Keratinocyte (primary cell): ENCODE data around the gene GALNT13. TPM values are rescaled to one million over a fixed set of nuclear protein-coding genes. Genes with fewer than 3 reads are reported as not detected.

Experiments used
- DNase-seq: peaks from one replicate; pipeline ENCODE4 v3.0.0-alpha.2; 2011; ENCODE audit warnings: low read depth, missing footprints, low spot score
- FAIRE-seq: peaks from 2 replicates; lab custom pipeline; 2011; peaks lifted over from hg19 to GRCh38; lab: Jason Lieb, UNC
- H2AFZ ChIP-seq: 2 replicates; pipeline ENCODE4 v1.6.0; 2012; ENCODE audit warnings: low read length, control low read depth, inconsistent platforms; ENCODE audit not compliant: control insufficient read depth
- H3K27ac ChIP-seq: 2 replicates; pipeline ENCODE4 v1.5.1; 2011; ENCODE audit warnings: low read length; ENCODE audit not compliant: control insufficient read depth, insufficient read depth
- H3K27me3 ChIP-seq: 3 replicates; pipeline ENCODE4 v1.6.0; 2011; ENCODE audit warnings: low read length; ENCODE audit not compliant: control insufficient read depth, insufficient read depth; ENCODE audit errors: extremely low read depth
- H3K36me3 ChIP-seq, 2 experiments: 2 replicates in 1 of 2; 3 replicates in 1 of 2; pipeline ENCODE4 v1.5.1; 2011; ENCODE audit warnings: low read length in 2 of 2, mild to moderate bottlenecking in 1 of 2; ENCODE audit not compliant: control insufficient read depth in 2 of 2, insufficient read depth in 2 of 2; ENCODE audit errors: extremely low read depth in 1 of 2
- H3K4me1 ChIP-seq: 3 replicates; pipeline ENCODE4 v1.5.1; 2011; ENCODE audit warnings: low read length; ENCODE audit not compliant: control insufficient read depth, insufficient read depth; ENCODE audit errors: extremely low read depth
- H3K4me2 ChIP-seq: 3 replicates; pipeline ENCODE4 v1.6.0; 2011; ENCODE audit warnings: low read depth, low read length; ENCODE audit not compliant: control insufficient read depth, insufficient read depth; ENCODE audit errors: extremely low read depth
- H3K4me3 ChIP-seq, 3 experiments: fragments of 200-600 bp in 1 of 3; sonication (generic) in 1 of 3; 2 replicates in 2 of 3; 3 replicates in 1 of 3; pipeline ENCODE4 v1.5.1; 2011 to 2016; ENCODE audit warnings: low read length in 3 of 3, mild to moderate bottlenecking in 3 of 3, control low read depth in 2 of 3, inconsistent platforms in 1 of 3, low read depth in 1 of 3, mixed read lengths in 1 of 3, mixed run types in 1 of 3, moderate library complexity in 1 of 3; ENCODE audit not compliant: control insufficient read depth in 2 of 3, insufficient read depth in 2 of 3; ENCODE audit errors: extremely low read depth in 1 of 3
- H3K79me2 ChIP-seq: 2 replicates; pipeline ENCODE4 v1.6.0; 2012; ENCODE audit warnings: low read length; ENCODE audit not compliant: control insufficient read depth, insufficient read depth
- H3K9ac ChIP-seq: 3 replicates; pipeline ENCODE4 v1.6.0; 2011; ENCODE audit warnings: low read length; ENCODE audit not compliant: control insufficient read depth, insufficient read depth; ENCODE audit errors: extremely low read depth
- H3K9me1 ChIP-seq: 3 replicates; pipeline ENCODE4 v1.6.0; 2011; ENCODE audit warnings: low read length; ENCODE audit not compliant: control insufficient read depth, insufficient read depth; ENCODE audit errors: extremely low read depth
- H3K9me3 ChIP-seq: 2 replicates; pipeline ENCODE4 v1.5.1; 2012; ENCODE audit warnings: low read depth, low read length; ENCODE audit not compliant: control insufficient read depth
- H4K20me1 ChIP-seq: 3 replicates; pipeline ENCODE4 v1.6.0; 2011; ENCODE audit warnings: low read length; ENCODE audit not compliant: control insufficient read depth, insufficient read depth; ENCODE audit errors: extremely low read depth
- CTCF ChIP-seq, 3 experiments: IDR thresholded peaks in 1 of 3; conservative IDR thresholded peaks in 1 of 3; optimal IDR thresholded peaks in 1 of 3; 2 replicates in 2 of 3; 3 replicates in 1 of 3; pipeline versions ENCODE3 to v1.5.1; 2011; ENCODE audit warnings: low read length in 3 of 3, mild to moderate bottlenecking in 3 of 3, moderate library complexity in 2 of 3, control low read depth in 1 of 3, inconsistent platforms in 1 of 3; ENCODE audit not compliant: insufficient read depth in 2 of 3; ENCODE audit errors: extremely low read depth in 1 of 3
- EZH2 ChIP-seq: IDR thresholded peaks from one replicate; pipeline ENCODE4 v1.6.1; 2012; ENCODE audit warnings: inconsistent platforms, mild to moderate bottlenecking, low read length, moderate library complexity
- dilution Hi-C: fragments of 300-500 bp; cut with MboI; formaldehyde crosslinking; loops from one replicate; pipeline ENCODE4 v1.7.0; 2020; ENCODE audit warnings: low sequenced_read_pairs; ENCODE audit not compliant: extremely low pct_ligation_motif_present
- polyA plus RNA-seq, 5 experiments: library from polyadenylated mRNA; depleted of rRNA in 3 of 5; stranded (reverse) in 3 of 5; stranded (forward) in 1 of 5; unstranded in 1 of 5; fragments of >200 nt; gene quantifications; 1 replicate in 1 of 5; 2 replicates in 3 of 5; 3 replicates in 1 of 5; pipeline versions ENCODE4 v1.2.1 to v1.2.3, GENCODE V29; 2011 to 2012; ENCODE audit warnings: missing spikeins in 2 of 5, low read depth in 1 of 5, low replicate concordance in 1 of 5

Gene GALNT13
- polyA plus RNA-seq, 1 donor (not counting 4 experiments of a cell fraction or from before 2014, with no cell fraction given), result not detected

GRCh38 chr2:154264024-154264423, 392.3 kb downstream of the GALNT13 start:
- H4K20me1 ChIP-seq, result no peaks in the 10 kb centered on the region
- no peak overlapping the region for H3K4me2 ChIP-seq
- H3K79me2 ChIP-seq, result no peaks in the 10 kb centered on the region
- no peak overlapping the region for H3K4me3 ChIP-seq
- no peaks in the 10 kb centered on the region for H3K36me3 ChIP-seq
- dilution Hi-C loops, result no loop called here
- H3K27ac ChIP-seq, result no peak overlapping the region
- H3K9me3 ChIP-seq, result no peaks in the 10 kb centered on the region
- no peak overlapping the region for H3K9ac ChIP-seq
- H3K27me3 ChIP-seq, result no peaks in the 10 kb centered on the region
- no peak for FAIRE-seq
- no peak overlapping the region for H2AFZ ChIP-seq
- no peaks in the 10 kb centered on the region for H3K4me1 ChIP-seq
- TF ChIP-seq EZH2 (no peak), CTCF (optimal IDR thresholded peaks at IDR 0.05 in 1 of 3, IDR thresholded peaks at IDR 0.05 in 1 of 3, conservative IDR thresholded peaks at IDR 0.05 in 1 of 3; ENCODE audit: extremely low read depth in 1 of 3, insufficient read depth in 2 of 3, low read length in 3 of 3) (no peak)
- H3K9me1 ChIP-seq, result no peaks in the 10 kb centered on the region
- DNase-seq, result no peak

- Histone ChIP-seq H3K4me1 (no peaks in the 10 kb centered on the region), H3K27me3 (no peaks in the 10 kb centered on the region), H4K20me1 (no peaks in the 10 kb centered on the region), H3K27ac (no peak overlapping the region), H3K36me3 (no peaks in the 10 kb centered on the region), H3K9ac (no peak overlapping the region), H3K9me3 (no peaks in the 10 kb centered on the region), H3K4me2 (no peak overlapping the region), H3K9me1 (no peaks in the 10 kb centered on the region), H2AFZ (no peak overlapping the region), H3K79me2 (no peaks in the 10 kb centered on the region), H3K4me3 (no peak overlapping the region)
- TF ChIP-seq CTCF (optimal IDR thresholded peaks at IDR 0.05 in 1 of 3, IDR thresholded peaks at IDR 0.05 in 1 of 3, conservative IDR thresholded peaks at IDR 0.05 in 1 of 3; ENCODE audit: extremely low read depth in 1 of 3, insufficient read depth in 2 of 3, low read length in 3 of 3), result no peak
- no peak for TF ChIP-seq EZH2
- FAIRE-seq (no peak), DNase-seq (no peak)
- dilution Hi-C loops, result no loop called here
Measured at GRCh38 chr2:154267983-154268382, 396.3 kb downstream of the GALNT13 start.
